Transverse colon (tissue), 4 donors: ENCODE measurements around the gene UBC. TPM values are rescaled to one million over a fixed set of nuclear protein-coding genes. Genes with fewer than 3 reads are reported as not detected.
"Not testable (repeated sequence)": the region's sequence is repeated elsewhere in the genome, so short reads cannot be mapped to it uniquely, and the experiment has no call there.

Experiments
- DNase-seq: peaks from one replicate; pipeline ENCODE4 v3.0.0-alpha.2; 2019
- H3K27ac ChIP-seq, 4 donors: fragments of 200-600 bp; sonication (generic); 2 replicates each; pipeline ENCODE4 v1.5.1; 2016 to 2018; ENCODE audit warnings: inconsistent platforms in 4 of 4
- H3K27me3 ChIP-seq: fragments of 200-600 bp; sonication (generic); 2 replicates; pipeline ENCODE4 v1.5.1; 2017; ENCODE audit warnings: inconsistent platforms
- H3K36me3 ChIP-seq, 4 donors: fragments of 200-600 bp; sonication (generic); 2 replicates each; pipeline ENCODE4 v1.5.1; 2017 to 2019; ENCODE audit warnings: inconsistent platforms in 4 of 4
- H3K4me1 ChIP-seq, 4 donors: fragments of 200-600 bp; sonication (generic); 2 replicates each; pipeline ENCODE4 v1.5.1; 2017 to 2020; ENCODE audit warnings: inconsistent platforms in 4 of 4
- H3K4me3 ChIP-seq, 4 donors: fragments of 200-600 bp; sonication (generic); 1 replicate in 1 of 4; 2 replicates in 3 of 4; pipeline versions ENCODE4 v1.5.1 to v1.6.1; 2017 to 2019; ENCODE audit warnings: inconsistent platforms in 4 of 4
- H3K9me3 ChIP-seq, 2 donors: fragments of 200-600 bp; sonication (generic); 2 replicates each; pipeline ENCODE4 v1.5.1; 2017 to 2019; ENCODE audit warnings: inconsistent platforms in 2 of 2
- CTCF ChIP-seq, 5 experiments: fragments of 200-600 bp in 3 of 5; fragments of 450-650 bp in 2 of 5; sonication (generic) in 3 of 5; IDR thresholded peaks; 1 replicate in 2 of 5; 2 replicates in 3 of 5; pipeline ENCODE4 v1.5.1; 2016 to 2017; ENCODE audit warnings: antibody characterized with exemption in 5 of 5, inconsistent platforms in 3 of 5, mild to moderate bottlenecking in 2 of 5, moderate library complexity in 1 of 5
- EP300 ChIP-seq: sonication (generic); formaldehyde crosslinking; IDR thresholded peaks from one replicate; pipeline ENCODE4 v1.6.1; 2017; ENCODE audit warnings: antibody characterized with exemption, low read depth
- POLR2A ChIP-seq: fragments of 450-650 bp; IDR thresholded peaks from one replicate; pipeline ENCODE4 v1.6.1; 2016; ENCODE audit warnings: antibody characterized with exemption, mild to moderate bottlenecking, moderate library complexity
- POLR2AphosphoS5 ChIP-seq, 3 donors: sonication (generic); formaldehyde crosslinking; IDR thresholded peaks; one replicate each; pipeline ENCODE4 v1.6.1; 2016; ENCODE audit warnings: antibody characterized with exemption in 3 of 3
- WGBS, 2 donors: methylation state at CpG; one replicate each; pipeline ENCODE4 v1.1.5; 2018; ENCODE audit warnings: low coverage in 1 of 2; 5-methylcytosine and 5-hydroxymethylcytosine counted together
- in situ Hi-C, 4 donors: fragments of 200-750 bp; cut with MboI; loops; one replicate each; pipeline versions ENCODE4 v1.15.0 to v1.15.1; 2017; ENCODE audit warnings: low sequenced_read_pairs in 3 of 4, low pct_ligation_motif_present in 1 of 4, low pct_unique_long_range_greater_than_20kb in 1 of 4
- intact Hi-C: fragments of 100-400 bp; cut with DNase I; formaldehyde crosslinking; loops from one replicate; pipeline ENCODE4 v1.15.1; 2023; ENCODE audit warnings: low total_unique reads
- total RNA-seq, 4 donors: library from RNA; depleted of rRNA; stranded (reverse); fragments of >200 nt; gene quantifications; one replicate each; pipeline ENCODE4 v1.1.0, GENCODE V29; 2016

Gene UBC
- total RNA-seq, 4 donors from 2014 or later: 1,242 to 1,580 (median 1,406) TPM

GRCh38 chr12:124915239-124916236 is 1.1 kb upstream of the UBC start:
- no peaks in the 10 kb centered on the region for H3K27me3 ChIP-seq
- H3K4me1 ChIP-seq: peaks cover 25 to 66% (median 56%) of the 10 kb centered on the region in 4 donors
- TF ChIP-seq CTCF (IDR thresholded peaks at IDR 0.05) (no peak), POLR2AphosphoS5 (IDR thresholded peaks at IDR 0.05) (no peak), EP300 (no peak)
- H3K9me3 ChIP-seq: no peaks in the 10 kb centered on the region
- H3K27ac ChIP-seq: peak overlapping the region; percentile 98 to 100 (median 98)
- peaks cover 0 to 17% (median 7%) of the 10 kb centered on the region in 4 donors for H3K36me3 ChIP-seq
- H3K4me3 ChIP-seq: peak overlapping the region; percentile 64 to 80 (median 73)
- peak; percentile 73 for DNase-seq
- in situ Hi-C loops (no loop called here), intact Hi-C loops (no loop called here)
- WGBS, 2 donors: 10 to 17% methylated on average over 7 to 19 of the region's 21 CpGs

DNA sequence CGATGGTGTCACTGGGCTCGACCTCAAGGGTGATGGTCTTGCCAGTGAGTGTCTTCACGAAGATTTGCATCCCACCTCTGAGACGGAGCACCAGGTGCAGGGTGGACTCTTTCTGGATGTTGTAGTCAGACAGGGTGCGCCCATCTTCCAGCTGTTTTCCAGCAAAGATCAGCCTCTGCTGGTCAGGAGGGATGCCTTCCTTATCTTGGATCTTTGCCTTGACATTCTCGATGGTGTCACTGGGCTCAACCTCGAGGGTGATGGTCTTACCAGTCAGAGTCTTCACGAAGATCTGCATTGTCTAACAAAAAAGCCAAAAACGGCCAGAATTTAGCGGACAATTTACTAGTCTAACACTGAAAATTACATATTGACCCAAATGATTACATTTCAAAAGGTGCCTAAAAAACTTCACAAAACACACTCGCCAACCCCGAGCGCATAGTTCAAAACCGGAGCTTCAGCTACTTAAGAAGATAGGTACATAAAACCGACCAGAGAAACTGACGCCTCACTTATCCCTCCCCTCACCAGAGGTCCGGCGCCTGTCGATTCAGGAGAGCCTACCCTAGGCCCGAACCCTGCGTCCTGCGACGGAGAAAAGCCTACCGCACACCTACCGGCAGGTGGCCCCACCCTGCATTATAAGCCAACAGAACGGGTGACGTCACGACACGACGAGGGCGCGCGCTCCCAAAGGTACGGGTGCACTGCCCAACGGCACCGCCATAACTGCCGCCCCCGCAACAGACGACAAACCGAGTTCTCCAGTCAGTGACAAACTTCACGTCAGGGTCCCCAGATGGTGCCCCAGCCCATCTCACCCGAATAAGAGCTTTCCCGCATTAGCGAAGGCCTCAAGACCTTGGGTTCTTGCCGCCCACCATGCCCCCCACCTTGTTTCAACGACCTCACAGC is 717 bp downstream of the UBC start:
- H3K4me3 ChIP-seq: peak overlapping the region; percentile 64 to 80 (median 73)
- in situ Hi-C loops (no loop called here), intact Hi-C loops (no loop called here)
- peak; percentile 94 for DNase-seq
- peak overlapping the region; percentile 98 to 100 (median 98) for H3K27ac ChIP-seq
- no peaks in the 10 kb centered on the region for H3K27me3 ChIP-seq
- TF ChIP-seq CTCF (IDR thresholded peaks at IDR 0.05) (peak; percentile 41 to 97 (median 71)), EP300 (no peak), POLR2AphosphoS5 (IDR thresholded peaks at IDR 0.05) (peak; percentile 3 to 81 (median 58)), POLR2A (no peak)
- peaks cover 35 to 66% (median 59%) of the 10 kb centered on the region in 4 donors for H3K4me1 ChIP-seq
- no peaks in the 10 kb centered on the region for H3K9me3 ChIP-seq
- 3 to 4% methylated on average over 13 to 43 of the region's 46 CpGs for WGBS, 2 donors
- H3K36me3 ChIP-seq: peaks cover 0 to 17% (median 7%) of the 10 kb centered on the region in 4 donors

DNA sequence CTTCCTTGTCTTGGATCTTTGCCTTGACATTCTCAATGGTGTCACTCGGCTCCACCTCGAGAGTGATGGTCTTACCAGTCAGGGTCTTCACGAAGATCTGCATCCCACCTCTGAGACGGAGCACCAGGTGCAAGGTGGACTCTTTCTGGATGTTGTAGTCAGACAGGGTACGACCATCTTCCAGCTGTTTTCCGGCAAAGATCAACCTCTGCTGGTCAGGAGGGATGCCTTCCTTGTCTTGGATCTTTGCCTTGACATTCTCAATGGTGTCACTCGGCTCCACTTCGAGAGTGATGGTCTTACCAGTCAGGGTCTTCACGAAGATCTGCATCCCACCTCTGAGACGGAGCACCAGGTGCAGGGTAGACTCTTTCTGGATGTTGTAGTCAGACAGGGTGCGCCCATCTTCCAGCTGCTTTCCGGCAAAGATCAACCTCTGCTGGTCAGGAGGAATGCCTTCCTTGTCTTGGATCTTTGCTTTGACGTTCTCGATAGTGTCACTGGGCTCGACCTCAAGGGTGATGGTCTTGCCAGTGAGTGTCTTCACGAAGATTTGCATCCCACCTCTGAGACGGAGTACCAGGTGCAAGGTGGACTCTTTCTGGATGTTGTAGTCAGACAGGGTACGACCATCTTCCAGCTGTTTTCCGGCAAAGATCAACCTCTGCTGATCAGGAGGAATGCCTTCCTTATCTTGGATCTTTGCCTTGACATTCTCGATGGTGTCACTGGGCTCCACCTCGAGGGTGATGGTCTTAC is 1.7 kb downstream of the UBC start:
- peaks cover 25 to 58% (median 49%) of the 10 kb centered on the region in 4 donors for H3K4me1 ChIP-seq
- WGBS, 2 donors: 33% methylated on average over 21 of the region's 21 CpGs; no CpG with 5 or more reads in 1 of the 2 donors
- H3K27me3 ChIP-seq, H3K9me3 ChIP-seq, intact Hi-C loops, in situ Hi-C loops: not testable (repeated sequence)
- H3K4me3 ChIP-seq: peak overlapping the region in 3 of 4 donors; percentile 64 to 80 (median 77)
- TF ChIP-seq POLR2A: peak; percentile 19
- TF ChIP-seq POLR2AphosphoS5 (IDR thresholded peaks at IDR 0.05): peak; percentile 65 to 96 (median 76)
- H3K27ac ChIP-seq: peak overlapping the region; percentile 98 to 100 (median 98)
- peak; percentile 44 for DNase-seq
- peaks cover 0 to 17% (median 7%) of the 10 kb centered on the region in 4 donors for H3K36me3 ChIP-seq

DNA sequence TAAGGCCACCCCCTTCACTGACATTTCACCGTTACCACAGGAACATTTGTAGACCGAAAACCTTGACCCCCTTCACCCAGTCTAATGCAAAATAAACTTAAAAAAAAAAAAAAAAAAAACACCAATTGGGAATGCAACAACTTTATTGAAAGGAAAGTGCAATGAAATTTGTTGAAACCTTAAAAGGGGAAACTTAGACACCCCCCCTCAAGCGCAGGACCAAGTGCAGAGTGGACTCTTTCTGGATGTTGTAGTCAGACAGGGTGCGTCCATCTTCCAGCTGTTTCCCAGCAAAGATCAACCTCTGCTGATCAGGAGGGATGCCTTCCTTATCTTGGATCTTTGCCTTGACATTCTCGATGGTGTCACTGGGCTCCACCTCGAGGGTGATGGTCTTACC is 2.9 kb downstream of the UBC start:
- 48 to 63% methylated on average over 4 to 6 of the region's 6 CpGs for WGBS, 2 donors
- in situ Hi-C loops, H3K27me3 ChIP-seq, DNase-seq, H3K9me3 ChIP-seq, intact Hi-C loops: not testable (repeated sequence)
- H3K27ac ChIP-seq: peak overlapping the region; percentile 23 to 72 (median 64)
- H3K4me3 ChIP-seq: peak overlapping the region in 2 of 4 donors; percentile 11 to 43
- peaks cover 0 to 17% (median 7%) of the 10 kb centered on the region in 4 donors for H3K36me3 ChIP-seq
- H3K4me1 ChIP-seq: peaks cover 22 to 58% (median 46%) of the 10 kb centered on the region in 4 donors
